Thoracic aorta (tissue), 2 donors: ENCODE measurements around the gene SYPL1. TPM values are rescaled to one million over a fixed set of nuclear protein-coding genes. Genes with fewer than 3 reads are reported as not detected.

Experiments
- ATAC-seq: fragments of 150-250 bp; one replicate; pipeline ENCODE4 v1.8.0; 2017; ENCODE audit warnings: low read depth; ENCODE audit not compliant: insufficient number of reproducible peaks, low FRiP score
- DNase-seq: peaks from one replicate; pipeline ENCODE4 v3.0.0-alpha.2; 2020; ENCODE audit warnings: low spot score
- H3K27ac ChIP-seq, 2 donors: fragments of 200-600 bp; sonication (generic); 1 replicate in 1 of 2; 2 replicates in 1 of 2; pipeline ENCODE4 v1.5.1; 2016; ENCODE audit warnings: mild to moderate bottlenecking in 2 of 2, moderate library complexity in 2 of 2
- H3K27me3 ChIP-seq: fragments of 200-600 bp; sonication (generic); replicated peaks from 2 replicates; pipeline ENCODE4 v1.6.0; 2016; ENCODE audit warnings: mild to moderate bottlenecking; ENCODE audit not compliant: insufficient read depth
- H3K36me3 ChIP-seq: fragments of 200-600 bp; sonication (generic); one replicate; pipeline ENCODE4 v1.5.1; 2016
- H3K4me1 ChIP-seq, 2 donors: fragments of 200-600 bp; sonication (generic); 1 replicate in 1 of 2; 2 replicates in 1 of 2; pipeline versions ENCODE4 v1.5.1 to v1.6.0; 2016; ENCODE audit warnings: low read depth in 2 of 2, mild to moderate bottlenecking in 1 of 2; ENCODE audit not compliant: control insufficient read depth in 1 of 2
- H3K4me3 ChIP-seq: fragments of 200-600 bp; sonication (generic); 2 replicates; pipeline ENCODE4 v1.5.1; 2016; ENCODE audit warnings: mild to moderate bottlenecking
- H3K9me3 ChIP-seq: fragments of 200-600 bp; sonication (generic); 2 replicates; pipeline ENCODE4 v1.5.1; 2016
- CTCF ChIP-seq: fragments of 200-600 bp; sonication (generic); IDR thresholded peaks from one replicate; pipeline ENCODE4 v1.5.1; 2019; ENCODE audit warnings: antibody characterized with exemption
- total RNA-seq, 2 donors: library from RNA; depleted of rRNA; stranded (reverse); fragments of >200 nt; gene quantifications; one replicate each; pipeline versions ENCODE4 v1.1.0 to v1.2.3, GENCODE V29; 2016

Gene SYPL1
- total RNA-seq, 2 donors from 2014 or later: 47.1 to 82.1 TPM

- DNase-seq: no peak
- no peak for ATAC-seq
- H3K4me1 ChIP-seq: peaks cover 0 to 29% of the 10 kb centered on the region in 2 donors
- H3K27me3 ChIP-seq: no peaks in the 10 kb centered on the region
- no peak overlapping the region for H3K27ac ChIP-seq
- no peak for TF ChIP-seq CTCF
- no peaks in the 10 kb centered on the region for H3K9me3 ChIP-seq
- no peak overlapping the region for H3K4me3 ChIP-seq
- peaks cover 6% of the 10 kb centered on the region for H3K36me3 ChIP-seq
Observed at GRCh38 chr7:106101726-106102125, 10.4 kb downstream of the SYPL1 start.

GRCh38 chr7:106100863-106101629 lies 11.1 kb downstream of the SYPL1 start:
- no peak overlapping the region for H3K27ac ChIP-seq
- H3K4me1 ChIP-seq: peaks cover 0 to 22% of the 10 kb centered on the region in 2 donors
- peaks cover 10% of the 10 kb centered on the region for H3K36me3 ChIP-seq
- no peak overlapping the region for H3K4me3 ChIP-seq
- no peaks in the 10 kb centered on the region for H3K27me3 ChIP-seq
- no peaks in the 10 kb centered on the region for H3K9me3 ChIP-seq
- DNase-seq: no peak
- no peak for ATAC-seq
- TF ChIP-seq CTCF: no peak

- Histone ChIP-seq H3K9me3 (no peaks in the 10 kb centered on the region), H3K4me3 (no peak overlapping the region), H3K36me3 (peaks cover 14% of the 10 kb centered on the region), H3K27ac (no peak overlapping the region), H3K27me3 (no peaks in the 10 kb centered on the region), H3K4me1 (peaks cover 0 to 11% of the 10 kb centered on the region in 2 donors)
- ATAC-seq: no peak
- TF ChIP-seq CTCF: no peak
- no peak for DNase-seq
Observed at GRCh38 chr7:106099539-106099938, 12.6 kb downstream of the SYPL1 start.

DNA sequence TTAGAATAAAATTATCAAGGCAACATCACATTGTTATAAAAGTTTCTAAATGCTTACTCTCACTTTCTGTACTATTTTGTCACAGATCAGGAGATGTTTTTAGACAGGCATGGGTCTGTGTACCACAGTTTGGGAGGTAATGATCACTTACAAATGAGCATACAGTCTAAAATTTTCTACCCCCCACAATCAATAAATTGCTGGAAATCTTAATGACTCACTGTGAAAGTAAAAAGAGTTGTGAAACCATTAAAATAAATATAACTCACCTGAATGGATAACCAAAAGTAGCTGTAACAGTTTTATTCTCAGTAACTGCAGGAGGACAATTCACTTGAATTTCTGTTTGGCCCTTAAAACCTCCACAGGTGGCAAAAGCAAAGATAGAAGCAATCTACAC lies 13.2 kb downstream of the SYPL1 start:
- no peaks in the 10 kb centered on the region for H3K27me3 ChIP-seq
- no peak for TF ChIP-seq CTCF
- H3K4me3 ChIP-seq: no peak overlapping the region
- DNase-seq (no peak), ATAC-seq (no peak)
- no peak overlapping the region for H3K27ac ChIP-seq
- H3K9me3 ChIP-seq: no peaks in the 10 kb centered on the region
- peaks cover 17% of the 10 kb centered on the region for H3K36me3 ChIP-seq
- peaks cover 0 to 11% of the 10 kb centered on the region in 2 donors for H3K4me1 ChIP-seq

- no peaks in the 10 kb centered on the region for H3K27me3 ChIP-seq
Observed at GRCh38 chr7:106095634-106096033, 16.5 kb downstream of the SYPL1 start.

More at GRCh38 chr7:106095634-106096033, 16.5 kb downstream of the SYPL1 start:
- DNase-seq (no peak), ATAC-seq (no peak)
- H3K9me3 ChIP-seq: no peaks in the 10 kb centered on the region
- H3K4me3 ChIP-seq: no peak overlapping the region
- no peaks in the 10 kb centered on the region for H3K4me1 ChIP-seq
- peaks cover 28% of the 10 kb centered on the region for H3K36me3 ChIP-seq
- no peak for TF ChIP-seq CTCF
- H3K27ac ChIP-seq: no peak overlapping the region
